Measurements from ENCODE around the gene AAMDC.
"Not testable (repeated sequence)": the region's sequence is repeated elsewhere in the genome, so short reads cannot be mapped to it uniquely, and the experiment has no call there.

DNA sequence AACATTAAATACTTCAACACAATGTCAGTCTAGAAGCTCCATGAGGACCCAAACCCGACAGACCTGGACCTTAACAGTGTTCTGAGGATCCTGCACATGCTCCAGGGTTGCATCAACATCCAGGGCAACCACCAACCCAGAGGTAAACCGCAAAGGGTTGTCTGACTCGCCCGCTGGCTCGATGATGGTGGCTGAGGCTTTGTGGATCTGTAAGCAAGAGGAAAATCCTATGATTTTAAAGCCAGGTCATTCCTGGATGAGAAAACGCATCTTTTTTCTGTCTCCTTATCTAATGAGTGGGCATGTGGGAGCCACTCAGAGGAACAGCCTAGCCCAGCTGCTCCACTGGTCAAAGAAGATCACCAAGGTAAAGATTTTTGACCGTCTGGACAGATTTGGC is 70.3 kb downstream of the AAMDC start:
- TF ChIP-seq, protein P1, sequence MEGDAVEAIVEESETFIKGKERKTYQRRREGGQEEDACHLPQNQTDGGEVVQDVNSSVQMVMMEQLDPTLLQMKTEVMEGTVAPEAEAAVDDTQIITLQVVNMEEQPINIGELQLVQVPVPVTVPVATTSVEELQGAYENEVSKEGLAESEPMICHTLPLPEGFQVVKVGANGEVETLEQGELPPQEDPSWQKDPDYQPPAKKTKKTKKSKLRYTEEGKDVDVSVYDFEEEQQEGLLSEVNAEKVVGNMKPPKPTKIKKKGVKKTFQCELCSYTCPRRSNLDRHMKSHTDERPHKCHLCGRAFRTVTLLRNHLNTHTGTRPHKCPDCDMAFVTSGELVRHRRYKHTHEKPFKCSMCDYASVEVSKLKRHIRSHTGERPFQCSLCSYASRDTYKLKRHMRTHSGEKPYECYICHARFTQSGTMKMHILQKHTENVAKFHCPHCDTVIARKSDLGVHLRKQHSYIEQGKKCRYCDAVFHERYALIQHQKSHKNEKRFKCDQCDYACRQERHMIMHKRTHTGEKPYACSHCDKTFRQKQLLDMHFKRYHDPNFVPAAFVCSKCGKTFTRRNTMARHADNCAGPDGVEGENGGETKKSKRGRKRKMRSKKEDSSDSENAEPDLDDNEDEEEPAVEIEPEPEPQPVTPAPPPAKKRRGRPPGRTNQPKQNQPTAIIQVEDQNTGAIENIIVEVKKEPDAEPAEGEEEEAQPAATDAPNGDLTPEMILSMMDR (IDR thresholded peaks at IDR 0.05; ENCODE audit: poor library complexity, severe bottlenecking): not testable (repeated sequence)
- not testable (repeated sequence) for TF ChIP-seq POLR2AphosphoS5 (IDR thresholded peaks at IDR 0.05)

Data from neural cell (in vitro differentiated cells).